Upper lobe of left lung (tissue), 6 donors: ENCODE data around the gene ZNF77. TPM values are rescaled to one million over a fixed set of nuclear protein-coding genes. Genes with fewer than 3 reads are reported as not detected.
"Not testable (repeated sequence)": the region's sequence is repeated elsewhere in the genome, so short reads cannot be mapped to it uniquely, and the experiment has no call there.

Source experiments
- ATAC-seq, 2 donors: fragments of 200-7000 bp; cut with Tn5 transposase; one replicate each; pipeline ENCODE4 v1.9.1; 2022; ENCODE audit warnings: mild to moderate bottlenecking in 2 of 2, moderate library complexity in 2 of 2; ENCODE audit not compliant: low FRiP score in 2 of 2
- DNase-seq, 2 donors: peaks; one replicate each; pipeline ENCODE4 v3.0.0-alpha.2; 2019 to 2020
- H3K27ac ChIP-seq, 4 donors: fragments of 200-600 bp; sonication (generic); one replicate each; pipeline ENCODE4 v1.5.1; 2016 to 2019
- H3K27me3 ChIP-seq, 4 donors: fragments of 200-600 bp; sonication (generic); one replicate each; pipeline ENCODE4 v1.5.1; 2017 to 2019
- H3K36me3 ChIP-seq, 4 donors: fragments of 200-600 bp; sonication (generic); one replicate each; pipeline ENCODE4 v1.5.1; 2016 to 2019
- H3K4me1 ChIP-seq, 4 donors: fragments of 200-600 bp; sonication (generic); one replicate each; pipeline ENCODE4 v1.5.1; 2018 to 2019
- H3K4me3 ChIP-seq, 4 donors: fragments of 200-600 bp; sonication (generic); one replicate each; pipeline ENCODE4 v1.5.1; 2017 to 2019; ENCODE audit warnings: mild to moderate bottlenecking in 2 of 4, moderate library complexity in 1 of 4
- H3K9me3 ChIP-seq, 4 donors: fragments of 200-600 bp; sonication (generic); one replicate each; pipeline ENCODE4 v1.5.1; 2018 to 2019
- CTCF ChIP-seq, 6 experiments: fragments of 450-650 bp in 4 of 6; fragments of 200-600 bp in 2 of 6; sonication (generic) in 2 of 6; IDR thresholded peaks; one replicate each; pipeline ENCODE4 v1.5.1; 2016 to 2019; ENCODE audit warnings: antibody characterized with exemption in 6 of 6
- EP300 ChIP-seq, 4 donors: sonication (generic); formaldehyde crosslinking; IDR thresholded peaks; one replicate each; pipeline ENCODE4 v1.5.1; 2017; ENCODE audit warnings: antibody characterized with exemption in 4 of 4, control low read depth in 2 of 4
- POLR2A ChIP-seq, 4 donors: fragments of 450-650 bp; IDR thresholded peaks; one replicate each; pipeline ENCODE4 v1.5.1; 2016 to 2017; ENCODE audit warnings: antibody characterized with exemption in 4 of 4, mild to moderate bottlenecking in 2 of 4
- POLR2AphosphoS5 ChIP-seq, 2 donors: sonication (generic); formaldehyde crosslinking; IDR thresholded peaks; one replicate each; pipeline ENCODE4 v1.5.1; 2017; ENCODE audit warnings: antibody characterized with exemption in 2 of 2
- WGBS, 2 donors: methylation state at CpG; one replicate each; pipeline ENCODE4 v1.1.5; 2017 to 2018; 5-methylcytosine and 5-hydroxymethylcytosine counted together
- total RNA-seq, 6 donors: library from RNA; depleted of rRNA in 4 of 6; stranded (reverse); fragments of >200 nt in 4 of 6; gene quantifications; one replicate each; pipeline versions ENCODE4 v1.1.0 to v1.2.1, GENCODE V29; 2016 to 2021
- donor health status: DM: no; HTN: no; CAD: no; lungs with moderate emphysema.
- donor health status: DM: no; HTN: yes; CAD: no; lungs with severe emphysema.

Gene ZNF77
- total RNA-seq, 6 donors from 2014 or later = 3.1 to 7.3 (median 4.6) TPM

- peak overlapping the region; percentile 45 to 95 (median 80) for H3K4me3 ChIP-seq
- 53 to 58% methylated on average over 17 of the region's 17 CpGs for WGBS, 2 donors
- DNase-seq (no peak), ATAC-seq (no peak)
- H3K36me3 ChIP-seq = no peaks in the 10 kb centered on the region
- H3K27me3 ChIP-seq = no peaks in the 10 kb centered on the region
- peaks cover 23 to 44% (median 25%) of the 10 kb centered on the region in 4 donors for H3K4me1 ChIP-seq
- no peaks in the 10 kb centered on the region for H3K9me3 ChIP-seq
- H3K27ac ChIP-seq = peak overlapping the region; percentile 88 to 96 (median 92)
- TF ChIP-seq EP300 (IDR thresholded peaks at IDR 0.05) (no peak), POLR2A (IDR thresholded peaks at IDR 0.05) (no peak), POLR2AphosphoS5 (IDR thresholded peaks at IDR 0.05) (no peak), CTCF (IDR thresholded peaks at IDR 0.05) (no peak)
These were observed 909 bp upstream of the ZNF77 start for GRCh38 chr19:2945575-2946184.

GRCh38 chr19:2944403-2944774 is 382 bp downstream of the ZNF77 start:
- Histone ChIP-seq H3K4me1 (peaks cover 19 to 39% (median 21%) of the 10 kb centered on the region in 4 donors), H3K27me3 (no peaks in the 10 kb centered on the region), H3K27ac (peak overlapping the region; percentile 88 to 96 (median 92)), H3K9me3 (no peaks in the 10 kb centered on the region), H3K4me3 (peak overlapping the region; percentile 74 to 98 (median 91)), H3K36me3 (peaks cover 0 to 5% (median 0%) of the 10 kb centered on the region in 4 donors)
- TF ChIP-seq POLR2AphosphoS5 (IDR thresholded peaks at IDR 0.05) (no peak), CTCF (IDR thresholded peaks at IDR 0.05) (no peak), POLR2A (IDR thresholded peaks at IDR 0.05) (no peak), EP300 (IDR thresholded peaks at IDR 0.05) (no peak)
- no peak for ATAC-seq
- 4% methylated on average over 7 to 8 of the region's 23 CpGs for WGBS, 2 donors
- no peak for DNase-seq

- Histone ChIP-seq H3K4me3 (no peak overlapping the region), H3K4me1 (peaks cover 15 to 31% (median 15%) of the 10 kb centered on the region in 4 donors), H3K27me3 (no peaks in the 10 kb centered on the region), H3K27ac (no peak overlapping the region), H3K36me3 (peaks cover 0 to 18% (median 4%) of the 10 kb centered on the region in 4 donors), H3K9me3 (no peaks in the 10 kb centered on the region)
- TF ChIP-seq POLR2AphosphoS5 (IDR thresholded peaks at IDR 0.05) = no peak
- no peak for TF ChIP-seq POLR2A (IDR thresholded peaks at IDR 0.05)
- WGBS, 2 donors = 70 to 77% methylated on average over 14 of the region's 14 CpGs
- DNase-seq (no peak), ATAC-seq (no peak)
These were observed 1.7 kb downstream of the ZNF77 start for GRCh38 chr19:2942928-2943640.

GRCh38 chr19:2935863-2936262 is 8.9 kb downstream of the ZNF77 start:
- peaks cover 12 to 70% (median 43%) of the 10 kb centered on the region in 4 donors for H3K36me3 ChIP-seq
- not testable (repeated sequence) for H3K4me3 ChIP-seq, DNase-seq, H3K27ac ChIP-seq, H3K4me1 ChIP-seq, H3K27me3 ChIP-seq, ATAC-seq
- peaks cover 25 to 42% (median 33%) of the 10 kb centered on the region in 4 donors for H3K9me3 ChIP-seq
- WGBS, 2 donors = 99% methylated on average over 4 of the region's 4 CpGs

GRCh38 chr19:2933490-2933910 is 11.3 kb downstream of the ZNF77 start:
- TF ChIP-seq POLR2A (IDR thresholded peaks at IDR 0.05) = no peak
- TF ChIP-seq EP300 (IDR thresholded peaks at IDR 0.05) = no peak
- Histone ChIP-seq H3K36me3 (peaks cover 12 to 59% (median 41%) of the 10 kb centered on the region in 4 donors), H3K4me1 (no peaks in the 10 kb centered on the region), H3K27me3 (no peaks in the 10 kb centered on the region), H3K9me3 (peaks cover 25 to 45% (median 33%) of the 10 kb centered on the region in 4 donors), H3K27ac (no peak overlapping the region), H3K4me3 (no peak overlapping the region)
- ATAC-seq (no peak), DNase-seq (no peak)
- WGBS, 2 donors = 96 to 97% methylated on average over 18 of the region's 18 CpGs

- H3K27ac ChIP-seq = no peak overlapping the region
- no peak overlapping the region for H3K4me3 ChIP-seq
- peaks cover 0 to 13% (median 5%) of the 10 kb centered on the region in 4 donors for H3K4me1 ChIP-seq
- 97 to 99% methylated on average over 18 of the region's 18 CpGs for WGBS, 2 donors
- peak in 1 of 2 donors; percentile 41 for DNase-seq
- no peaks in the 10 kb centered on the region for H3K27me3 ChIP-seq
- peaks cover 0 to 9% (median 0%) of the 10 kb centered on the region in 4 donors for H3K36me3 ChIP-seq
- TF ChIP-seq POLR2AphosphoS5 (IDR thresholded peaks at IDR 0.05) (no peak), EP300 (IDR thresholded peaks at IDR 0.05) (no peak), CTCF (IDR thresholded peaks at IDR 0.05) (no peak), POLR2A (IDR thresholded peaks at IDR 0.05) (no peak)
- H3K9me3 ChIP-seq = peaks cover 0 to 15% (median 3%) of the 10 kb centered on the region in 4 donors
- no peak for ATAC-seq
These were observed 17.7 kb downstream of the ZNF77 start for GRCh38 chr19:2927032-2927430.
